GM12891 (cell line): Measurements from ENCODE around the gene DLGAP4.

Experiments
- POLR2A ChIP-seq: IDR thresholded peaks from 2 replicates; pipeline ENCODE4 v1.6.1; 2011; ENCODE audit warnings: low read depth, low read length, control low read depth
- POLR2AphosphoS5 ChIP-seq: IDR thresholded peaks from 2 replicates; pipeline ENCODE4 v1.6.1; 2011; ENCODE audit warnings: low read depth, low read length, control low read depth

GRCh38 chr20:36390269-36390668 is 84.1 kb downstream of the DLGAP4 start:
- no peak for TF ChIP-seq POLR2AphosphoS5
- no peak for TF ChIP-seq POLR2A
